Naive thymus-derived CD4-positive, alpha-beta T cell (primary cell): ENCODE results near the gene CAMTA1. TPM values are rescaled to one million over a fixed set of nuclear protein-coding genes. Genes with fewer than 3 reads are reported as not detected.

Experiments
- ATAC-seq: fragments of 150-1000 bp; cut with Tn5 transposase; 2 replicates; pipeline ENCODE4 v1.10.0; 2021; ENCODE audit warnings: mild to moderate bottlenecking, moderate library complexity
- CTCF ChIA-PET: fragments of 350-600 bp; sonication (Branson Sonifier 250); formaldehyde crosslinking; loops from one replicate; lab custom pipeline; 2021; ENCODE audit warnings: antibody characterized with exemption; lab: Charles Lee
- POLR2A ChIA-PET: fragments of 350-600 bp; sonication (Branson Sonifier 250); formaldehyde crosslinking; loops from one replicate; lab custom pipeline; 2021; ENCODE audit warnings: antibody characterized with exemption, inconsistent platforms; lab: Charles Lee
- DNase-seq, 9 donors: peaks; one replicate each; pipeline versions ENCODE4 v3.0.0 to v3.0.0-alpha.2; 2020 to 2022; ENCODE audit warnings: mixed read lengths in 1 of 9
- H3K27ac ChIP-seq: one replicate; pipeline ENCODE4 v1.7.0; 2013; ENCODE audit warnings: mild to moderate bottlenecking, low read depth, low read length, moderate library complexity
- H3K27me3 ChIP-seq, 2 donors: one replicate each; pipeline ENCODE4 v1.7.0; 2013; ENCODE audit warnings: low read length in 2 of 2, mild to moderate bottlenecking in 2 of 2, moderate library complexity in 2 of 2; ENCODE audit not compliant: control insufficient read depth in 2 of 2, insufficient read depth in 2 of 2
- H3K36me3 ChIP-seq, 3 experiments: 1 replicate in 2 of 3; 2 replicates in 1 of 3; pipeline ENCODE4 v1.7.0; 2013; ENCODE audit warnings: low read length in 3 of 3, mild to moderate bottlenecking in 3 of 3, moderate library complexity in 1 of 3; ENCODE audit not compliant: insufficient read depth in 3 of 3, control insufficient read depth in 2 of 3
- H3K4me1 ChIP-seq, 2 donors: one replicate each; pipeline ENCODE4 v1.7.0; 2013; ENCODE audit warnings: low read length in 2 of 2, mild to moderate bottlenecking in 2 of 2, moderate library complexity in 1 of 2; ENCODE audit not compliant: control insufficient read depth in 2 of 2, insufficient read depth in 2 of 2
- H3K4me3 ChIP-seq: 2 replicates; pipeline ENCODE4 v1.7.0; 2013; ENCODE audit warnings: mild to moderate bottlenecking, low read length
- H3K9me3 ChIP-seq, 3 experiments: 1 replicate in 2 of 3; 2 replicates in 1 of 3; pipeline ENCODE4 v1.7.0; 2013; ENCODE audit warnings: low read length in 3 of 3; ENCODE audit not compliant: control insufficient read depth in 2 of 3
- H3K27ac Mint-ChIP-seq, 9 donors: one replicate each; pipeline ENCODE4 v1.8.0; 2020 to 2022; ENCODE audit warnings: mixed read lengths in 9 of 9, mild to moderate bottlenecking in 8 of 9, moderate library complexity in 5 of 9, inconsistent platforms in 2 of 9
- H3K27me3 Mint-ChIP-seq, 5 donors: one replicate each; pipeline ENCODE4 v1.8.0; 2021 to 2022; ENCODE audit warnings: mixed read lengths in 5 of 5, mild to moderate bottlenecking in 1 of 5
- H3K36me3 Mint-ChIP-seq, 5 donors: one replicate each; pipeline ENCODE4 v1.8.0; 2020 to 2022; ENCODE audit warnings: mixed read lengths in 5 of 5, mild to moderate bottlenecking in 3 of 5, inconsistent platforms in 1 of 5
- H3K4me1 Mint-ChIP-seq, 7 donors: one replicate each; pipeline ENCODE4 v1.8.0; 2020 to 2022; ENCODE audit warnings: mixed read lengths in 7 of 7, mild to moderate bottlenecking in 3 of 7, inconsistent platforms in 1 of 7
- H3K4me3 Mint-ChIP-seq, 10 donors: one replicate each; pipeline ENCODE4 v1.8.0; 2020 to 2022; ENCODE audit warnings: mild to moderate bottlenecking in 10 of 10, mixed read lengths in 10 of 10, moderate library complexity in 6 of 10, inconsistent platforms in 2 of 10
- H3K9me3 Mint-ChIP-seq, 11 donors: one replicate each; pipeline ENCODE4 v1.8.0; 2020 to 2022; ENCODE audit warnings: mixed read lengths in 11 of 11, mild to moderate bottlenecking in 4 of 11, inconsistent platforms in 1 of 11, moderate library complexity in 1 of 11
- intact Hi-C, 2 donors: fragments of 100-400 bp; cut with micrococcal nuclease; formaldehyde crosslinking; loops; one replicate each; pipeline ENCODE4 v1.15.1; 2023
- polyA plus RNA-seq, 2 donors: library from polyadenylated mRNA; unstranded; fragments of 300-500 nt; fragmentation: Illumina TruSeq; gene quantifications; one replicate each; pipeline ENCODE4 v1.2.3, GENCODE V29; 2021
- total RNA-seq, 6 experiments: library from RNA in 5 of 6; stranded (reverse) in 5 of 6; gene quantifications; 1 replicate in 5 of 6; 2 replicates in 1 of 6; pipeline ENCODE4 v1.2.3 and lab custom pipeline; 2021 to 2026

Gene CAMTA1
- total and polyA plus RNA-seq, 7 experiments from 2014 or later: 38.1 to 68.6 (median 42.6) TPM

GRCh38 chr1:7508052-7508933 is 723.0 kb downstream of the CAMTA1 start:
- ChIA-PET CTCF (no interaction called here), POLR2A (no interaction called here)
- Histone ChIP-seq H3K9me3 (no peaks in the 10 kb centered on the region), H3K4me1 (no peaks in the 10 kb centered on the region), H3K4me3 (no peak overlapping the region), H3K36me3 (no peaks in the 10 kb centered on the region), H3K27ac (no peak overlapping the region), H3K27me3 (no peaks in the 10 kb centered on the region)
- H3K27ac Mint-ChIP-seq: no peak overlapping the region
- intact Hi-C loops: no loop called here
- no peaks in the 10 kb centered on the region for H3K9me3 Mint-ChIP-seq
- ATAC-seq (no peak), DNase-seq (no peak)
- no peaks in the 10 kb centered on the region for H3K36me3 Mint-ChIP-seq
- H3K27me3 Mint-ChIP-seq: peaks cover 0 to 11% (median 8%) of the 10 kb centered on the region in 5 donors
- no peak overlapping the region for H3K4me3 Mint-ChIP-seq
- H3K4me1 Mint-ChIP-seq: no peaks in the 10 kb centered on the region

GRCh38 chr1:7508934-7509519 is 723.8 kb downstream of the CAMTA1 start:
- no peaks in the 10 kb centered on the region for H3K9me3 ChIP-seq
- ChIA-PET POLR2A (no interaction called here), CTCF (no interaction called here)
- H3K27me3 ChIP-seq: no peaks in the 10 kb centered on the region
- no peak for ATAC-seq
- intact Hi-C loops: no loop called here
- no peak overlapping the region for H3K27ac ChIP-seq
- Mint-ChIP-seq H3K27me3 (peaks cover 0 to 13% (median 11%) of the 10 kb centered on the region in 5 donors), H3K9me3 (no peaks in the 10 kb centered on the region), H3K4me1 (no peaks in the 10 kb centered on the region), H3K4me3 (no peak overlapping the region), H3K36me3 (no peaks in the 10 kb centered on the region), H3K27ac (no peak overlapping the region)
- no peaks in the 10 kb centered on the region for H3K4me1 ChIP-seq
- DNase-seq: no peak
- no peaks in the 10 kb centered on the region for H3K36me3 ChIP-seq
- no peak overlapping the region for H3K4me3 ChIP-seq

- H3K9me3 Mint-ChIP-seq: no peaks in the 10 kb centered on the region
- Histone ChIP-seq H3K4me1 (no peaks in the 10 kb centered on the region), H3K27me3 (no peaks in the 10 kb centered on the region), H3K27ac (no peak overlapping the region), H3K4me3 (no peak overlapping the region), H3K36me3 (no peaks in the 10 kb centered on the region), H3K9me3 (no peaks in the 10 kb centered on the region)
- intact Hi-C loops: no loop called here
- H3K4me3 Mint-ChIP-seq: no peak overlapping the region
- DNase-seq (no peak), ATAC-seq (no peak)
- ChIA-PET CTCF (no interaction called here), POLR2A (no interaction called here)
- peaks cover 0 to 15% (median 11%) of the 10 kb centered on the region in 5 donors for H3K27me3 Mint-ChIP-seq
- H3K4me1 Mint-ChIP-seq: no peaks in the 10 kb centered on the region
- H3K36me3 Mint-ChIP-seq: no peaks in the 10 kb centered on the region
- H3K27ac Mint-ChIP-seq: no peak overlapping the region
These were observed 724.3 kb downstream of the CAMTA1 start for GRCh38 chr1:7509598-7509997.

- Mint-ChIP-seq H3K27ac (no peak overlapping the region), H3K4me1 (no peaks in the 10 kb centered on the region), H3K9me3 (no peaks in the 10 kb centered on the region), H3K27me3 (peaks cover 0 to 15% (median 11%) of the 10 kb centered on the region in 5 donors), H3K4me3 (no peak overlapping the region), H3K36me3 (no peaks in the 10 kb centered on the region)
- no peak for ATAC-seq
- H3K36me3 ChIP-seq: no peaks in the 10 kb centered on the region
- no peak for DNase-seq
- no peak overlapping the region for H3K27ac ChIP-seq
- H3K4me1 ChIP-seq: no peaks in the 10 kb centered on the region
- intact Hi-C loops: no loop called here
- H3K4me3 ChIP-seq: no peak overlapping the region
- H3K27me3 ChIP-seq: no peaks in the 10 kb centered on the region
- ChIA-PET CTCF (no interaction called here), POLR2A (no interaction called here)
- H3K9me3 ChIP-seq: no peaks in the 10 kb centered on the region
These were observed 725.2 kb downstream of the CAMTA1 start for GRCh38 chr1:7510389-7510931.

GRCh38 chr1:7511381-7511780 is 726.1 kb downstream of the CAMTA1 start:
- Mint-ChIP-seq H3K27ac (no peak overlapping the region), H3K27me3 (peaks cover 0 to 20% (median 11%) of the 10 kb centered on the region in 5 donors), H3K9me3 (no peaks in the 10 kb centered on the region), H3K36me3 (no peaks in the 10 kb centered on the region), H3K4me3 (no peak overlapping the region), H3K4me1 (no peaks in the 10 kb centered on the region)
- ChIA-PET POLR2A (no interaction called here), CTCF (no interaction called here)
- Histone ChIP-seq H3K27ac (no peak overlapping the region), H3K27me3 (no peaks in the 10 kb centered on the region), H3K36me3 (no peaks in the 10 kb centered on the region), H3K4me3 (no peak overlapping the region), H3K4me1 (no peaks in the 10 kb centered on the region), H3K9me3 (no peaks in the 10 kb centered on the region)
- no peak for DNase-seq
- no peak for ATAC-seq
- intact Hi-C loops: no loop called here

GRCh38 chr1:7513081-7513480 is 727.8 kb downstream of the CAMTA1 start:
- H3K27ac Mint-ChIP-seq: no peak overlapping the region
- no peak for ATAC-seq
- Histone ChIP-seq H3K4me3 (no peak overlapping the region), H3K27ac (no peak overlapping the region), H3K4me1 (no peaks in the 10 kb centered on the region), H3K9me3 (no peaks in the 10 kb centered on the region), H3K36me3 (no peaks in the 10 kb centered on the region), H3K27me3 (no peaks in the 10 kb centered on the region)
- H3K27me3 Mint-ChIP-seq: peaks cover 0 to 20% (median 12%) of the 10 kb centered on the region in 5 donors
- H3K4me1 Mint-ChIP-seq: no peaks in the 10 kb centered on the region
- POLR2A ChIA-PET: no interaction called here
- no peak overlapping the region for H3K4me3 Mint-ChIP-seq
- intact Hi-C loops: no loop called here
- H3K36me3 Mint-ChIP-seq: no peaks in the 10 kb centered on the region
- no peaks in the 10 kb centered on the region for H3K9me3 Mint-ChIP-seq
- no peak for DNase-seq
- CTCF ChIA-PET: no interaction called here
